GM12864 (cell line): ENCODE measurements around the gene CCAR1.
"Not testable (repeated sequence)": the region's sequence is repeated elsewhere in the genome, so short reads cannot be mapped to it uniquely, and the experiment has no call there.

Experiments used
- DNase-seq: peaks from one replicate; pipeline ENCODE4 v3.0.0-alpha.2; 2011; ENCODE audit warnings: low read depth
- H3K4me3 ChIP-seq: 2 replicates; pipeline ENCODE4 v1.5.1; 2011; ENCODE audit warnings: mild to moderate bottlenecking, low read depth, low read length, control low read depth
- CTCF ChIP-seq: IDR thresholded peaks from 2 replicates; pipeline ENCODE4 v1.5.1; 2011; ENCODE audit warnings: low read depth, mild to moderate bottlenecking, moderate library complexity, low read length, control low read depth, inconsistent platforms; ENCODE audit errors: missing control alignments

Gene CCAR1

GRCh38 chr10:68742397-68742796 is 21.4 kb downstream of the CCAR1 start:
- H3K4me3 ChIP-seq = no peak overlapping the region
- no peak for TF ChIP-seq CTCF
- no peak for DNase-seq

GRCh38 chr10:68752711-68753350 is 31.8 kb downstream of the CCAR1 start:
- no peak for DNase-seq
- no peak for TF ChIP-seq CTCF
- H3K4me3 ChIP-seq = no peak overlapping the region

DNA sequence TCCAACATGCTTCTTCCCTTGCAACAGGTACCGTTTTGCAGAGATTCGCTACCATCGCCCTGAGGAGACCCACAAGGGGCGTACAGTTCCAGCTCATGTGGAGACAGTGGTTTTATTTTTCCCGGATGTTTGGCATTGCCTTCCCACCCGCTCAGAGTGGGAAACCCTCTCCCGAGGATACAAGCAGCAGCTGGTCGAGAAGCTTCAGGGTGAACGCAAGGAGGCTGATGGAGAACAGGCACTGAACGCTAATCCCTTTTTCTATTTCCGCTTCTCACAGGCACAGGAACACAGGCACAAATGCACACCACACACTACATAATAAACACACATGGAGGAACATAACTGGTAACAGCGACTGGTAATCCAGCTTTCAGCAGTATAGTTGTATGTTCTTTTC is 35.2 kb downstream of the CCAR1 start:
- no peak for TF ChIP-seq CTCF
- DNase-seq = no peak
- no peak overlapping the region for H3K4me3 ChIP-seq

DNA sequence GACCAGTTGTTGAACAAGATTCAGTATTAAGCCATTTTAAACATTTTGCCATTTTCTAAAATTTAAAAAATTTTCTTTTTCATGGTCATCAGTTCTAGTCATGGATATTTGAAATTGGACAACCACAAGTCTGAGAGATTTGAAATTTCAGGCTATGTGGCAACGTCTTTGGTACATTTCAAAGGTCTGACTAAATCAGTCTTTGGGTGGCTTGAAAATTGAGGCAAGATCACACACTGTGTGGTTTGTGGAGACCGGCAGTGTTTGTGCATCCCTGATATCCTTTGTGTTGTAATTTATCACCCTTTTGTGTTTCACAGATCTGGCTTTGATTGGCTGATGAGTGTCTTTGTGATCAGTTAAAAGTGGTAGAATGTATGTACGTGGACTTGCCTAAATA is 35.7 kb downstream of the CCAR1 start:
- no peak for TF ChIP-seq CTCF
- DNase-seq = no peak
- H3K4me3 ChIP-seq = no peak overlapping the region

DNA sequence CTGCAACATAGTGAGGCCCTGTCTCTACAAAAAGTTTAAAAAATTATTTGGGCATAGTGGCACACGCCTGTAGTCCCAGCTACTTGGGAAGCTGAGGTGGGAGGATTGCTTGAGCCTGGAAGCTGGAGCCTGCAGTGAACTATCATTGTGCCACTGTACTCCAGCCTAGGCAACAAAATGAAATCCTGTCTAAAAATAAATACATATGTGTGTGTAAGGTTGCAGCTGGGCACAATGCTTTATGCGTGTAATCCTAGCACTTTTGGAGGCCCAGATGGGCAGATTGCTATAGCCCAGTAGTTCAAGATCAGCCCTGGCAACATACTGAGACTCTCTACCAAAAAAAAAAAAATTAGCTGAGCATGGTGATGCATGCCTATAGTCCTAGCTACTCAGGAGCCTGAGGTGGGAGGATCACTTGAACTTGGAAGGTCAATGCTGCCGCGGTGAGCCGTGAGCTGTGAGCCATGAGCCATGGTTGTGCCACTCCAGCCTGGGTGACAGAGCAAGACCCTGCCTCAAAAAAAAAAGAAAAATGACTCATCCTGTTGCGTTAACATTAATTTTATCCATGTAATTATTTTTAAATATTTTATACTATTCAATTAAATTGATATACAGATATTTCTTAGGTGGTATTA is 38.3 kb downstream of the CCAR1 start:
- no peak for TF ChIP-seq CTCF
- no peak for DNase-seq
- H3K4me3 ChIP-seq = no peak overlapping the region

DNA sequence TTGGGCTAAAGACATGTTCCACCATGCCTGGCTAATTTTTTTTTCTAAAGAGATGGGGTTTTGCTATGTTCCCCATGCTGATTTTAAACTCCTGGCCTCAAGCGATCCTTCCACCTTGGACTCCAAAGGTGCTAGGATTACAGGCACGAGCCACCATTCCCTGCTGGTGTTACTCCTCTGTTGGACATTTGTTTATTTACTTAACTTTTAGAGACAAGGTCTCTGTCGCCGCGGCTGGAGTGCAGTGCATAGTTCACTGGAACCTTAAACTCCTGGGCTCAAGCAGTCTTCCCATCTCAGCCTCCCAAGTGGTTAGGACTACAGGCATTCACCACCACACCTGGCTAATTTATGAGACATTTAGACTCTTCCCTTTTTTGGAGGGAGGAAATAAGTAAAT is 38.9 kb downstream of the CCAR1 start:
- no peak for TF ChIP-seq CTCF
- no peak overlapping the region for H3K4me3 ChIP-seq
- no peak for DNase-seq

GRCh38 chr10:68767407-68767806 is 46.4 kb downstream of the CCAR1 start:
- not testable (repeated sequence) for DNase-seq, H3K4me3 ChIP-seq
